Adipocyte (in vitro differentiated cells): Measurements from ENCODE around the gene HEMK1.
A peak's percentile ranks its signal among the peaks of the same experiment; 100 is the strongest.

Experiments
- DNase-seq: peaks from one replicate; pipeline ENCODE4 v3.0.0-alpha.2; 2015; ENCODE audit warnings: low read depth
- H3K27me3 ChIP-seq: replicated peaks from 2 replicates; pipeline ENCODE4 v1.7.0; 2013; ENCODE audit warnings: mild to moderate bottlenecking, low read length, moderate library complexity; ENCODE audit not compliant: control insufficient read depth, insufficient read depth
- H3K36me3 ChIP-seq: 2 replicates; pipeline ENCODE4 v1.7.0; 2013; ENCODE audit warnings: low read length, mild to moderate bottlenecking, moderate library complexity; ENCODE audit not compliant: control insufficient read depth, insufficient read depth, severe bottlenecking
- H3K4me1 ChIP-seq: 2 replicates; pipeline ENCODE4 v1.7.0; 2013; ENCODE audit warnings: mild to moderate bottlenecking, low read length, moderate library complexity; ENCODE audit not compliant: control insufficient read depth, insufficient read depth
- H3K4me3 ChIP-seq: 2 replicates; pipeline ENCODE4 v1.7.0; 2013; ENCODE audit warnings: mild to moderate bottlenecking, low read length, moderate library complexity
- H3K9ac ChIP-seq: 2 replicates; pipeline ENCODE4 v1.7.0; 2013; ENCODE audit warnings: mild to moderate bottlenecking, low read length, moderate library complexity
- H3K9me3 ChIP-seq: 2 replicates; pipeline ENCODE4 v1.7.0; 2013; ENCODE audit warnings: mild to moderate bottlenecking, low read length, moderate library complexity; ENCODE audit not compliant: control insufficient read depth

HEMK1 gene

GRCh38 chr3:50612234-50612882 is 43.0 kb downstream of the HEMK1 start:
- H3K9ac ChIP-seq: peak overlapping the region; percentile 88
- no peak for DNase-seq
- peaks cover 41% of the 10 kb centered on the region for H3K4me1 ChIP-seq
- H3K27me3 ChIP-seq: no peaks in the 10 kb centered on the region
- peaks cover 9% of the 10 kb centered on the region for H3K36me3 ChIP-seq
- no peaks in the 10 kb centered on the region for H3K9me3 ChIP-seq
- peak overlapping the region; percentile 89 for H3K4me3 ChIP-seq

GRCh38 chr3:50612970-50613846 is 43.9 kb downstream of the HEMK1 start:
- H3K9ac ChIP-seq: peak overlapping the region; percentile 88
- peak overlapping the region; percentile 89 for H3K4me3 ChIP-seq
- no peaks in the 10 kb centered on the region for H3K27me3 ChIP-seq

GRCh38 chr3:50615190-50615589 is 45.9 kb downstream of the HEMK1 start:
- Histone ChIP-seq H3K9ac (no peak overlapping the region), H3K36me3 (no peaks in the 10 kb centered on the region), H3K9me3 (no peaks in the 10 kb centered on the region), H3K4me1 (peaks cover 42% of the 10 kb centered on the region), H3K27me3 (no peaks in the 10 kb centered on the region), H3K4me3 (no peak overlapping the region)
- no peak for DNase-seq

More at GRCh38 chr3:50612970-50613846, 43.9 kb downstream of the HEMK1 start:
- Histone ChIP-seq H3K4me1 (peaks cover 49% of the 10 kb centered on the region), H3K9me3 (no peaks in the 10 kb centered on the region), H3K36me3 (peaks cover under 1% of the 10 kb centered on the region)
- no peak for DNase-seq

GRCh38 chr3:50616003-50616769 is 46.9 kb downstream of the HEMK1 start:
- H3K4me3 ChIP-seq: peak overlapping the region; percentile 89
- DNase-seq: peak; percentile 94
- H3K9me3 ChIP-seq: no peaks in the 10 kb centered on the region
- H3K9ac ChIP-seq: peak overlapping the region; percentile 69
- peaks cover 38% of the 10 kb centered on the region for H3K4me1 ChIP-seq
- H3K36me3 ChIP-seq: no peaks in the 10 kb centered on the region
- H3K27me3 ChIP-seq: no peaks in the 10 kb centered on the region

GRCh38 chr3:50616770-50617095 is 47.4 kb downstream of the HEMK1 start:
- H3K9ac ChIP-seq: peak overlapping the region; percentile 69
- no peaks in the 10 kb centered on the region for H3K36me3 ChIP-seq
- no peaks in the 10 kb centered on the region for H3K9me3 ChIP-seq
- H3K27me3 ChIP-seq: no peaks in the 10 kb centered on the region
- H3K4me3 ChIP-seq: peak overlapping the region; percentile 89
- H3K4me1 ChIP-seq: peaks cover 35% of the 10 kb centered on the region
- peak; percentile 97 for DNase-seq

- no peaks in the 10 kb centered on the region for H3K27me3 ChIP-seq
- H3K9me3 ChIP-seq: no peaks in the 10 kb centered on the region
- peaks cover 34% of the 10 kb centered on the region for H3K4me1 ChIP-seq
- DNase-seq: peak; percentile 53
- peak within 1 kb of the TSS; percentile 89 for H3K4me3 ChIP-seq
- no peaks in the 10 kb centered on the region for H3K36me3 ChIP-seq
- H3K9ac ChIP-seq: peak within 1 kb of the TSS; percentile 91
Measured at GRCh38 chr3:50617096-50617791, 47.9 kb downstream of the HEMK1 start, which contains the start of gene MAPKAPK3. TSS of gene MAPKAPK3 (plus strand) at chr3:50617151. CDS start at chr3:50617566, 415 bp downstream.

- no peaks in the 10 kb centered on the region for H3K27me3 ChIP-seq
- peak overlapping the region; percentile 83 for H3K4me3 ChIP-seq
- no peaks in the 10 kb centered on the region for H3K9me3 ChIP-seq
- no peak for DNase-seq
- peak overlapping the region; percentile 91 for H3K9ac ChIP-seq
- H3K4me1 ChIP-seq: peaks cover 27% of the 10 kb centered on the region
- H3K36me3 ChIP-seq: no peaks in the 10 kb centered on the region
Measured at GRCh38 chr3:50617911-50618481, 48.7 kb downstream of the HEMK1 start.

GRCh38 chr3:50620420-50620819 is 51.1 kb downstream of the HEMK1 start:
- Histone ChIP-seq H3K4me3 (no peak overlapping the region), H3K9ac (no peak overlapping the region), H3K9me3 (no peaks in the 10 kb centered on the region), H3K27me3 (no peaks in the 10 kb centered on the region), H3K36me3 (no peaks in the 10 kb centered on the region), H3K4me1 (peaks cover 21% of the 10 kb centered on the region)
- no peak for DNase-seq

- no peaks in the 10 kb centered on the region for H3K36me3 ChIP-seq
- H3K4me1 ChIP-seq: peaks cover 21% of the 10 kb centered on the region
- no peak overlapping the region for H3K9ac ChIP-seq
- no peaks in the 10 kb centered on the region for H3K9me3 ChIP-seq
- H3K4me3 ChIP-seq: no peak overlapping the region
- H3K27me3 ChIP-seq: no peaks in the 10 kb centered on the region
- no peak for DNase-seq
Measured at GRCh38 chr3:50620820-50621219, 51.5 kb downstream of the HEMK1 start.

- H3K4me3 ChIP-seq: no peak overlapping the region
- no peaks in the 10 kb centered on the region for H3K27me3 ChIP-seq
- peaks cover 18% of the 10 kb centered on the region for H3K4me1 ChIP-seq
- no peaks in the 10 kb centered on the region for H3K9me3 ChIP-seq
- no peak overlapping the region for H3K9ac ChIP-seq
- H3K36me3 ChIP-seq: no peaks in the 10 kb centered on the region
- no peak for DNase-seq
Measured at GRCh38 chr3:50622881-50623280, 53.6 kb downstream of the HEMK1 start.
